Central memory CD8-positive, alpha-beta T cell (primary cell): ENCODE measurements around the gene NCOR2.

Experiments
- ATAC-seq: fragments of 150-1000 bp; cut with Tn5 transposase; replicated peaks from 2 replicates; pipeline ENCODE4 v1.10.0; 2022; ENCODE audit warnings: mild to moderate bottlenecking, moderate FRiP score, moderate number of reproducible peaks; ENCODE audit not compliant: poor library complexity, severe bottlenecking; ENCODE audit errors: extremely low read depth
- DNase-seq, 2 donors: peaks; one replicate each; pipeline ENCODE4 v3.0.0; 2021; ENCODE audit warnings: low spot score in 2 of 2
- H3K27ac Mint-ChIP-seq: one replicate; pipeline ENCODE4 v1.8.0; 2022; ENCODE audit warnings: low read depth, mild to moderate bottlenecking, moderate library complexity, mixed read lengths
- H3K27me3 Mint-ChIP-seq: one replicate; pipeline ENCODE4 v1.8.0; 2022; ENCODE audit warnings: mixed read lengths
- H3K36me3 Mint-ChIP-seq: one replicate; pipeline ENCODE4 v1.8.0; 2022; ENCODE audit warnings: mild to moderate bottlenecking, moderate library complexity, mixed read lengths; ENCODE audit not compliant: insufficient read depth
- H3K4me1 Mint-ChIP-seq: one replicate; pipeline ENCODE4 v1.8.0; 2022; ENCODE audit warnings: mixed read lengths
- H3K4me3 Mint-ChIP-seq: one replicate; pipeline ENCODE4 v1.8.0; 2022; ENCODE audit warnings: mild to moderate bottlenecking, moderate library complexity, mixed read lengths
- H3K9me3 Mint-ChIP-seq: one replicate; pipeline ENCODE4 v1.8.0; 2022; ENCODE audit warnings: mixed read lengths

NCOR2 gene

DNA sequence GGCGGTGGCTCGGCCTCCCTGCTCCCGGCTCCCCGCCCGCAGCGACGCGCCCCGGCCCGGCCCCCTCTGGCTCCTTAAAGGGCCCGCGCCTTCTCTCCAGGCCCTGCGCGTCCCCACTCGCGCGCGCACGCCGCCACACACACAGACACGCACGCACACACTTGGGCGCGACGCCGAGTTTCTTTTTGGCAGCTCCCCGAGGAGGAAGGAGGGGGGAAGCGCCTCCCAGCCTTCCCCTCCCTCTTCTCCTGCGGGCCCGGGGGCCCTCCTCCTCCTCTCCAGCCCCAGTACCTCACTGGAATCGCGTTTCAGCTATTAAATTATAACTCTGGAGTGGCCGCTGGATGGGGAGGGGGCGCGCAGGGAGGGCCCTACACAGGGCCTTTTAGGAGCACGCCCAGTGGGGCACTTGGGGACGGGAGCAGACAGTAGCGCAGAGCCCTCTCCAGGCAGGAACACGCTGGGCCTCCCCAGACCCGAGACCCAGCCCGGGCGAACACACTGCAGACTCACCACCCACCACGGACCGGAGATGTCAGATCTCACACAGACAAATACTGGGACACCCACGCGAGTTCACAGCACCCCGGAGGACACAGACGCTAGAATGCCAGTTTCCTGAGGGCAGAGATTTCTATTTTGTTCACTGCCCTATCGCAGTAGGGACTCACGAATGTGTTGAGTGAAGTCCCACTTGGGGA lies 411 bp upstream of the NCOR2 start:
- DNase-seq = peak; percentile 53 to 64
- peak; percentile 57 for ATAC-seq
- Mint-ChIP-seq H3K4me3 (peak overlapping the region; percentile 84), H3K27ac (peak overlapping the region; percentile 57), H3K9me3 (no peaks in the 10 kb centered on the region), H3K36me3 (peaks cover 8% of the 10 kb centered on the region), H3K27me3 (no peaks in the 10 kb centered on the region), H3K4me1 (peaks cover 16% of the 10 kb centered on the region)

DNA sequence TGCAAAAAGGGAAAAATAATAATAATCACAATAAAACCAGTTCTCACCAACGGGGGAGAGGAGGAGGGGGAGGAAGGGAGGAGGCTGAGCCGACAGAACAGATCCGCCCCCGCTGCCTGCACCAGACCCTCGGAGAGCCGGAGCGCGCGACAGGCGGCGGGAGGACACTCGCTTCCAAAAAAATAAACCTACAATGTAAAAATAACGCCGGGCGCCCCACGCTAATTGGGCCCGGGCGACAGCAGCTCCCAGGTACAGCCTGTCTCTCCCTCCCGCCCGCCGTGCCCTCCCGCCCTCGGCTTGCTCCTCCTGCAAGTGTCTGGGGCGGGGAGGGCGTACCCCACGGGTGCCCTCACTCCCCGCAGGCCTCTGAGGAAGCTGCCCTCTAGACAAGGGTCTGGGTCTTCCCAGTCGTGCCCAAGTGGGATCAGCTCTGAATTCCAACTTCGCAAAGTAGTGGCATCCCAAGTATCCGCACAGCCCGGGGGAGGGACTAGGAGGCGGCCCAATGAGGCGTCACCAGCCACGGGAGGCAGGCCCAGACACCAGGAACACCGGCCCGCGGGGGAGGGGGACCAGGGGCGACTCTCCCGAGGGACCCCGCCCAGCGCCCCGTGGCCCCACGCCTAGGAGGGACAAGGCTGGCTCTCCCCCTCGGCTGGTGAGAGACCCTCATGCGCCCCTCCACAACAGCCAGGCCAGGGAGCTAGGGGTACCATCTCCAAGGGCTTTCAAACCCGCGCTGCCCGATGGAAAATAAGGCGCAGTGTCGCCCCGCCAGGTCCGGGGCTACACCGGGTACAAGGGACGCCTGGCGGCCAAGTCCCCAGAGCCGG lies 1.0 kb downstream of the NCOR2 start:
- H3K36me3 Mint-ChIP-seq = peaks cover 8% of the 10 kb centered on the region
- H3K27ac Mint-ChIP-seq = peak overlapping the region; percentile 62
- H3K4me3 Mint-ChIP-seq = peak overlapping the region; percentile 90
- H3K4me1 Mint-ChIP-seq = peaks cover 18% of the 10 kb centered on the region
- no peaks in the 10 kb centered on the region for H3K9me3 Mint-ChIP-seq
- DNase-seq (peak; percentile 43 to 49), ATAC-seq (peak; percentile 52)
- H3K27me3 Mint-ChIP-seq = no peaks in the 10 kb centered on the region

DNA sequence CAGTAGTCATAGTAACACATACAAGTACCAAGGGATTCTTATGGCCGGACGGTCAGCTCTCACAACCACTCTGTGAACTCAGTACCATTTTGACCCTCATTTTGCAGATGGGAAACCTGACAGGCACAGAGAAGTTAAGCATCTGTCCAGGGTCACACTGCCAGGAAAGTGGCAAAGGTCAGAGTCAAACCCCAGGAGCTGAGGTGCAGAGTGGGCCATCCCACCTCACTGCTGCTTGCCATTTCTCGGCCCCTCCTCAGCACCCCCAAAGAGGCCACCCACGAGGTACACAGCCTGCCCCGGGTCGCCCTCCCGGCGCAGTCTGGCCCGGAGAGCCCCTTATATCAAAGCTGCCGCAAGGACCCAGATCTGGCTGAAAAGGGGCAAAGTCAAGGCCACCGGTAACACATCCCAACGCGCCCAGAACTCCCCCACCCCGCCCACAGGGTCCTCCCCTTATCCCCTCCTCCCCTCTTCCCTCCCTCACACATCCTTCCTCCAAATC lies 1.7 kb downstream of the NCOR2 start:
- H3K9me3 Mint-ChIP-seq = no peaks in the 10 kb centered on the region
- no peaks in the 10 kb centered on the region for H3K27me3 Mint-ChIP-seq
- H3K4me1 Mint-ChIP-seq = peaks cover 25% of the 10 kb centered on the region
- DNase-seq (no peak), ATAC-seq (no peak)
- H3K4me3 Mint-ChIP-seq = peak overlapping the region; percentile 90
- H3K27ac Mint-ChIP-seq = peak overlapping the region; percentile 62
- H3K36me3 Mint-ChIP-seq = peaks cover 8% of the 10 kb centered on the region

DNA sequence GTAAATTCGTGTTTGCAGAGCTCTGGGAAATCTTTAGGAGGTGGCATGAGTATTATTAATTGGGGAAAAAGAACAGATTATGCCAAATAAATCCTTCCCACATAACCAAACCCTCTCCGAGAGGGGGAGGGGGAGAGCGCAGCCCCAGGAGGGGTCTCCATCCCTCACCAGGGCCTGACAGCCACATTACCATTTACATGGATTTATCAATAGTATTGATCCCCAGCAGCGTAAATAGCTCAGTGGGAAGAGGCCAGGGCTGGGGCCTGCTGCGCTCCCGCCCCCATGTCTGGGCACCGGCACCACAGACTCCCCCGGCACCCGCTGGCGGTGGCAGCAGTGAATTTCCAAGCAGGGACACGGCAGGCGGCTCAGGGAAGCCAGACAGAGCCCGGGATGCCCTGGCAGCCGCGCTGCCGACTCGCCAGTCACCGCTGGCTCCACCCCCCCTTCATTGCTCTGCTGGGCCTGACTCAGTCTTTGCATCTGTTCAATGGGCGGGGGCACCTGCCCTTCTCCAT lies 2.4 kb downstream of the NCOR2 start:
- Mint-ChIP-seq H3K36me3 (peaks cover 8% of the 10 kb centered on the region), H3K27ac (no peak overlapping the region), H3K9me3 (no peaks in the 10 kb centered on the region), H3K4me1 (peaks cover 27% of the 10 kb centered on the region), H3K4me3 (peak overlapping the region; percentile 90), H3K27me3 (no peaks in the 10 kb centered on the region)
- DNase-seq (no peak), ATAC-seq (no peak)

DNA sequence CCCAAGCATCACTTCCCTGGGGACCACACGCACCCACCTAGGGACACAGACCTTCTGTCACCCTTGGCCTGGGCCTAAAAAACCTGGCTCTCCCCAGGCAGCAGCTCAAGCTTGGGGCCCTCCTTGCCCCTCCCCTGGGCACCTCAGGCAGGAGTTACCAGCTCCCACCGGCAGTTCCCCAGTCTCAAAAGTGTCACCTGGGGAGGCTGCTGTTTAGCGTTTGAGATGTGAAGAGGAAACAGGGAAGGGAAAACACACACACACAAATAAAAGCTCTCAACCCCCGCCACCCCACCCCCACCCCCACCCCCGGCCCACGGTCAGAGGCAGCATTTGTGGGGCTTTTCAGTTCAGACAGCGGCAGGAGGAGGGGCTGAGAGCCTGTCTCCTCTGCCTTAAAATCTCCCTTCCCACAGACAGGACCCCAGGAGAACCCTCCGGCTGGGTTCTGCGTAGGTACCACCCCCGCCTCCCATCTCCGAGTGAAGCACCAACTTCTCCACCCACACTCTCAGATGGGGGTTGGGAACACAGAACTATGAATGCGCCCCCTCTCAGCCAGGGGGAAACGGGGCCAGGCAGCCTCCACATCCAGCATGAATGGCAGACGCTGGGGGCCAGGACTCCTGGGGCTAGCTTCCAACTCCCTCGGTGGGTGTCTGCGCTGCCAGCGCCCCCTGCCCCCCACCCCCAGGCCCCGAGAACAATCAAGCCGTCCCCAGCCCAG lies 3.0 kb downstream of the NCOR2 start:
- DNase-seq = no peak
- no peak overlapping the region for H3K4me3 Mint-ChIP-seq
- H3K4me1 Mint-ChIP-seq = peaks cover 27% of the 10 kb centered on the region
- no peaks in the 10 kb centered on the region for H3K9me3 Mint-ChIP-seq
- ATAC-seq = no peak
- H3K27me3 Mint-ChIP-seq = no peaks in the 10 kb centered on the region
- H3K27ac Mint-ChIP-seq = no peak overlapping the region
- peaks cover 8% of the 10 kb centered on the region for H3K36me3 Mint-ChIP-seq

DNA sequence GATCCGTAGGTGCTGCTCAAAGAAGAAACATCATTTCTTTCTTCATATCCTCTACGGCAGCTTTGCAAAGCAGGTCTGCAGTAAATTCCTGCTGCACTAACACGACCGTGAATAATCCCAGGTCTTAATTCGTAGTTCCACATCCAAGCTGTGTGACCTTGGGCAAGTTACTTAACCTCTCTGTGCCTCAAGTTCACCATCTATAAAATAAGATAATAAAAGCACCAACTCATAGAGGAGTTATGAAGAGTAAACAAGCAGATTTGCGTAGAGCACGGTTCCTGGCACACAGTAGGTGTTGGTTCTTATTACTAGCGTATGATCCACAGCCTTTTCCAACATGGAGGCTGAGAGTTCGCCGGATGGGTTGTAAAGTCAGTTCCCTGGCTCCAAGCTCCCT lies 3.6 kb downstream of the NCOR2 start:
- Mint-ChIP-seq H3K27me3 (no peaks in the 10 kb centered on the region), H3K27ac (no peak overlapping the region), H3K4me3 (no peak overlapping the region), H3K9me3 (no peaks in the 10 kb centered on the region), H3K4me1 (peaks cover 27% of the 10 kb centered on the region), H3K36me3 (peaks cover 8% of the 10 kb centered on the region)
- DNase-seq = no peak
- no peak for ATAC-seq

DNA sequence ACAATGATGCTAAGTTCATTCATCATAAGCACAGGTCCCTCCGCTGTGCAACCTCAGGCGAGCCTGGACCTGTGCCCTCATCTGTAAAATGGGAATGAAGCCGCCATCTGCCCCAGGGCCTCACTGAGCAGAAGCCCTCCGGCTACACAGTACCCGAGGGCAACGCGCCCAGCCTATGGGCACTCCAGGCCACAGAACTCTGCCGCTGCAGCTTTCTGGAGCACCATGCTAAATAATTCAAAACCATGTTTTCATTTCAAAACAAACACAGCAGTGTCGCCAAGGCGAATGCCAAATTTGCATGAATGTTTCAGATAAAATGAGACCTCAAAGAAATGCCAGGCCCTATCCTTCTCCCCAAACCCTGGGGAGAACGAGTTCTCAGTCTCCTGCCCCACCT lies 4.0 kb downstream of the NCOR2 start:
- DNase-seq = no peak
- H3K27ac Mint-ChIP-seq = no peak overlapping the region
- H3K36me3 Mint-ChIP-seq = peaks cover 8% of the 10 kb centered on the region
- no peaks in the 10 kb centered on the region for H3K9me3 Mint-ChIP-seq
- ATAC-seq = no peak
- peaks cover 27% of the 10 kb centered on the region for H3K4me1 Mint-ChIP-seq
- H3K4me3 Mint-ChIP-seq = no peak overlapping the region
- H3K27me3 Mint-ChIP-seq = no peaks in the 10 kb centered on the region

DNA sequence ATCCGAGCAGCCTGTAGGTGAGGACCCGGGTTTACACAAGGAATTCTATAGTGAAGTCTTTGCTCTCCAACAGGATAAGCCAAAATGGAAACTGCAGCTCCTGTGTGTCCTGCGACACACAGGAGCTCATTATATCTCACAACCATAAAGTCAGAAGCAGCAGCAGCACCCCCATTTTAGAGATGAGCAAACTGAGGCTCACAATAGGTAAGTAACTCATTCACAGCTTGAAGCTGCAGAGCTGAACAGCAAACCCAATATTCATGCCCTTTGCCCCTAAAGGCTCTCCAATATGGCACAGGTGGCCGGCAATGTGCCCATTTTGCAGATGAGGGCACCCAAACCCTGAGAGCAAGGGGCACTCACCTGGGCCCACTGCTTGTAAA lies 4.6 kb downstream of the NCOR2 start:
- no peak overlapping the region for H3K27ac Mint-ChIP-seq
- no peak for ATAC-seq
- no peak overlapping the region for H3K4me3 Mint-ChIP-seq
- no peak for DNase-seq
- H3K9me3 Mint-ChIP-seq = no peaks in the 10 kb centered on the region
- peaks cover 24% of the 10 kb centered on the region for H3K4me1 Mint-ChIP-seq
- peaks cover 7% of the 10 kb centered on the region for H3K36me3 Mint-ChIP-seq
- no peaks in the 10 kb centered on the region for H3K27me3 Mint-ChIP-seq

DNA sequence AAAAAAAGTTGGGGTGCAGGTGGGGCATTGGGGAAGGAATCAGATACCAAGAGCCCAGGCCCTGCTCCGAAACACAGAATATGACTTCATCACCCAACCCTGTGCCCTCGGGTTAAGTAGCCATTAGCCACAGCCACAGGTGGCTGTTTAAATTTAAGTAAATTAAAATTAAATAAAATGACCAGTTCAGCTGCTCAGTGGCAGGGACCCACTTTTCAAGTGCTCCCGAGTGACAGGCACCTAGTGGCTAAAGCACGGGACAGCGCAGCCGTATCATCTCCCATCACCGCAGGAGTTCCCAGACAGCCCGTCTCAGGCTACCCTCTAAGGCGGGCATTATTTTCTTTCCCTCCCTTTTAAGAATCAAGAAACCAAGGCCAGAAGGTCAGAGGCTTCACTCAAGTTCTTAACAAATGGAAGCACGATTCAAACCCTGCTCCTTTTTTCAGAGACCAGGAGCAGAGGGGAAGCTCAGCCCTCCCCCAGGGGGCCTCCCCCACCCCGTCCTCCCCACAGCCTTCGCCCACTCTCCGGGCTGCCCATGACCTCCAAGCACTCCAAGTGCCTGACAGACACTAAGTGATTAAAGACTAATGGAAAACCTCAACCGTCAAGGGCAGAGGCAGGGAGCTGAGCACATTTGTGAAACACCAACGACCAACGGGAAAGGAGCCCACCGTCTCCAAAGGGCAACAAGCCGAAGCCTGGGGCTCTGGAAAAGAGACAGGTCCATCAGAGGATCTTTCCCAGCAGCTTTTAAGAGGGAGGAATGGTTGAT lies 5.2 kb downstream of the NCOR2 start:
- H3K9me3 Mint-ChIP-seq = no peaks in the 10 kb centered on the region
- peaks cover 23% of the 10 kb centered on the region for H3K4me1 Mint-ChIP-seq
- H3K4me3 Mint-ChIP-seq = no peak overlapping the region
- no peak overlapping the region for H3K27ac Mint-ChIP-seq
- H3K36me3 Mint-ChIP-seq = peaks cover 6% of the 10 kb centered on the region
- ATAC-seq = no peak
- DNase-seq = no peak
- no peaks in the 10 kb centered on the region for H3K27me3 Mint-ChIP-seq

DNA sequence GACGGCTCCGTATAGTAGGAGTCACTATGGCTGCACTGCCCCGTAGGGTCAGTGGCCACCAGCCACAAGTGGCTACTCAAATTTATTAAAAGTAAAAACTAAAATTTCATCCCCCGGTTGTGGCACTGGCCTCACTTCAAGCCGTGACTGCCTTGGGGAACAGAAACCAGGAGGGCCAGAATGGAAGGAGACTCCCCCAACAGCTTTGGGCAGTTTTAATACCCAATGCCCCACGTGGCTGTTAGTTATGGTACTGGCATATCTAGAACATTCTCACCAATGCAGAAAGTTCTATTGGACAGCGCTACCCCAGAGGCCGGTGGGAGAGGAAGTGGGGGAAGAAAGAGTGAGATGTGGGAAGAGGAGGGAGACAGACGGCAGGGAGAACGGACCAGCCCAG lies 6.2 kb downstream of the NCOR2 start:
- ATAC-seq = no peak

DNA sequence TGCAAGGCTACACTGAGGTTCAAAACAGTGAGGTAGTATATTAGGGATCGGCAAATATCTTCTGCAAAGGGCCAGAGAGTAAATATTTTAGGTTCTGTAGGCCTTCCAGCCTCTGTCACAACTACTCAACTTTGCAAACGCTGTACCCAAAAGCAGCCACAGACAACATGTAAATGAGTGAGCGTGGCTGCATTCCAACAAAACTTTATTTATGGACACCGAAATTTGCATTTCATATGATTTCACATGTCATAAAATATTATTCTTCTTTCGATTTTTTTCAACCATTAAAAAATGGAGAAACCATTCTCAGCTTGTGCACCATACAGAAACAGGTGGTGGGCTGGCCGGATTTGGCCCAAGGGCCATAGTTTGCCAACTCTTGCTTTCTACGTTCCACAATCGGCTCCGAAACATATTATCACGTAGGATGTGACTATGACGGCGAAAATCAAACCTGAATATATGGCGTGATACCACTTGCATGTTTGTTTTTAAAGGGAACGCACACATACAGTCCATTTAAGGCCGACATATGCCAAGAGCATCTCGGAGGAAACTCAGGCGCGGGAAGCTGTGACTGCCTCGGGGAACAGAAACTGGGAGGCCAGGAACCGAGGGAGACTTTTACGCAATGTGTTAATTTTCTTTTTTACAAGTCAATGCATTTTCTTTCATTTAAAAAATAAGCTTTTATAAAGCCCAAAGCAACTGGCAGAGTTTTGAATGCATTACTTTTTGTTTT lies 7.1 kb downstream of the NCOR2 start:
- ATAC-seq (no peak), DNase-seq (no peak)
- Mint-ChIP-seq H3K27me3 (no peaks in the 10 kb centered on the region), H3K9me3 (no peaks in the 10 kb centered on the region), H3K36me3 (peaks cover 3% of the 10 kb centered on the region), H3K27ac (no peak overlapping the region), H3K4me1 (peaks cover 29% of the 10 kb centered on the region), H3K4me3 (no peak overlapping the region)

More for the DNA sequence above, 6.2 kb downstream of the NCOR2 start:
- H3K4me3 Mint-ChIP-seq = no peak overlapping the region
- no peaks in the 10 kb centered on the region for H3K9me3 Mint-ChIP-seq
- peaks cover 5% of the 10 kb centered on the region for H3K36me3 Mint-ChIP-seq
- peaks cover 30% of the 10 kb centered on the region for H3K4me1 Mint-ChIP-seq
- no peaks in the 10 kb centered on the region for H3K27me3 Mint-ChIP-seq
- no peak for DNase-seq
- no peak overlapping the region for H3K27ac Mint-ChIP-seq
